ACC112 (cell line): ENCODE results near the gene TP53AIP1.

ENCODE experiments used
- H2AFZ ChIP-seq: fragments of 200-600 bp; sonication (generic); one replicate; pipeline ENCODE4 v1.6.0; 2017; ENCODE audit warnings: antibody characterized with exemption, low read length; ENCODE audit not compliant: unreplicated experiment
- H3K27ac ChIP-seq: fragments of 200-600 bp; sonication (generic); 2 replicates; pipeline ENCODE4 v1.5.1; 2014; ENCODE audit warnings: low read depth, mild to moderate bottlenecking, antibody characterized with exemption, low read length, moderate library complexity
- H3K27me3 ChIP-seq: fragments of 200-600 bp; sonication (generic); 2 replicates; pipeline ENCODE4 v1.6.1; 2014; ENCODE audit warnings: mild to moderate bottlenecking, antibody characterized with exemption, low read length, moderate library complexity, mixed read lengths; ENCODE audit not compliant: insufficient read depth
- H3K36me3 ChIP-seq: fragments of 200-600 bp; sonication (generic); 2 replicates; pipeline ENCODE4 v1.6.1; 2016; ENCODE audit warnings: mild to moderate bottlenecking, antibody characterized with exemption, low read length, moderate library complexity, mixed read lengths; ENCODE audit not compliant: insufficient read depth
- H3K4me1 ChIP-seq: fragments of 200-600 bp; sonication (generic); one replicate; pipeline ENCODE4 v1.6.1; 2016; ENCODE audit warnings: low read length, mixed read lengths; ENCODE audit not compliant: insufficient read depth, unreplicated experiment, control insufficient read depth
- H3K4me3 ChIP-seq: fragments of 200-600 bp; sonication (generic); 2 replicates; pipeline ENCODE4 v1.5.1; 2014; ENCODE audit warnings: mild to moderate bottlenecking, low read depth, low read length
- H3K79me2 ChIP-seq: fragments of 200-600 bp; sonication (generic); one replicate; pipeline ENCODE4 v1.6.0; 2016; ENCODE audit warnings: low read length; ENCODE audit not compliant: control insufficient read depth, unreplicated experiment, insufficient read depth

Gene TP53AIP1

GRCh38 chr11:128934926-128935325 is 7.7 kb downstream of the TP53AIP1 start:
- Histone ChIP-seq H3K36me3 (no peaks in the 10 kb centered on the region), H3K27me3 (peaks cover 13% of the 10 kb centered on the region; the same call in 1 of the 2 replicates), H3K79me2 (no peaks in the 10 kb centered on the region), H3K27ac (no peak overlapping the region), H2AFZ (no peak overlapping the region), H3K4me3 (no peak overlapping the region), H3K4me1 (no peaks in the 10 kb centered on the region)

- no peak overlapping the region for H2AFZ ChIP-seq
- no peak overlapping the region for H3K4me3 ChIP-seq
- H3K79me2 ChIP-seq, result no peaks in the 10 kb centered on the region
- no peaks in the 10 kb centered on the region for H3K4me1 ChIP-seq
- no peaks in the 10 kb centered on the region for H3K36me3 ChIP-seq
- H3K27ac ChIP-seq, result no peak overlapping the region
- H3K27me3 ChIP-seq, result peaks cover 8% of the 10 kb centered on the region; the same call in 1 of the 2 replicates
These were observed 8.3 kb downstream of the TP53AIP1 start for GRCh38 chr11:128934351-128934750.

- H3K27ac ChIP-seq, result no peak overlapping the region
- no peak overlapping the region for H2AFZ ChIP-seq
- no peaks in the 10 kb centered on the region for H3K79me2 ChIP-seq
- H3K4me3 ChIP-seq, result no peak overlapping the region
- H3K36me3 ChIP-seq, result no peaks in the 10 kb centered on the region
- H3K27me3 ChIP-seq, result peaks cover 5% of the 10 kb centered on the region; the same call in 1 of the 2 replicates
- H3K4me1 ChIP-seq, result no peaks in the 10 kb centered on the region
These were observed 9.0 kb downstream of the TP53AIP1 start for GRCh38 chr11:128933481-128934178.

- no peak overlapping the region for H3K4me3 ChIP-seq
- H3K79me2 ChIP-seq, result no peaks in the 10 kb centered on the region
- H2AFZ ChIP-seq, result no peak overlapping the region
- H3K4me1 ChIP-seq, result no peaks in the 10 kb centered on the region
- H3K36me3 ChIP-seq, result no peaks in the 10 kb centered on the region
- no peak overlapping the region for H3K27ac ChIP-seq
- peaks cover 5% of the 10 kb centered on the region; the same call in 1 of the 2 replicates for H3K27me3 ChIP-seq
These were observed 11.0 kb downstream of the TP53AIP1 start for GRCh38 chr11:128931668-128932067.

- Histone ChIP-seq H3K36me3 (no peaks in the 10 kb centered on the region), H2AFZ (no peak overlapping the region), H3K27me3 (peaks cover 5% of the 10 kb centered on the region; the same call in 1 of the 2 replicates), H3K27ac (no peak overlapping the region), H3K79me2 (no peaks in the 10 kb centered on the region), H3K4me1 (no peaks in the 10 kb centered on the region), H3K4me3 (no peak overlapping the region)
These were observed 11.6 kb downstream of the TP53AIP1 start for GRCh38 chr11:128931066-128931465.

- H3K4me3 ChIP-seq, result no peak overlapping the region
- H3K27ac ChIP-seq, result no peak overlapping the region
- no peaks in the 10 kb centered on the region for H3K79me2 ChIP-seq
- no peak overlapping the region for H2AFZ ChIP-seq
- H3K36me3 ChIP-seq, result no peaks in the 10 kb centered on the region
- H3K27me3 ChIP-seq, result peaks cover 5% of the 10 kb centered on the region; the same call in 1 of the 2 replicates
- H3K4me1 ChIP-seq, result no peaks in the 10 kb centered on the region
These were observed 12.7 kb downstream of the TP53AIP1 start for GRCh38 chr11:128929991-128930390.

- H3K36me3 ChIP-seq, result no peaks in the 10 kb centered on the region
- H2AFZ ChIP-seq, result no peak overlapping the region
- H3K4me1 ChIP-seq, result no peaks in the 10 kb centered on the region
- peaks cover 5% of the 10 kb centered on the region; the same call in 1 of the 2 replicates for H3K27me3 ChIP-seq
- H3K4me3 ChIP-seq, result no peak overlapping the region
- H3K27ac ChIP-seq, result no peak overlapping the region
- no peaks in the 10 kb centered on the region for H3K79me2 ChIP-seq
These were observed 13.2 kb downstream of the TP53AIP1 start for GRCh38 chr11:128929468-128929867.

- Histone ChIP-seq H3K79me2 (no peaks in the 10 kb centered on the region), H3K4me3 (no peak overlapping the region), H3K27ac (no peak overlapping the region), H3K4me1 (no peaks in the 10 kb centered on the region), H3K27me3 (peaks cover 7% of the 10 kb centered on the region), H2AFZ (no peak overlapping the region), H3K36me3 (no peaks in the 10 kb centered on the region)
These were observed 14.3 kb downstream of the TP53AIP1 start for GRCh38 chr11:128928400-128928799.

- Histone ChIP-seq H2AFZ (no peak overlapping the region), H3K36me3 (no peaks in the 10 kb centered on the region), H3K79me2 (no peaks in the 10 kb centered on the region), H3K4me1 (no peaks in the 10 kb centered on the region), H3K27me3 (peaks cover 8% of the 10 kb centered on the region; the same call in 1 of the 2 replicates), H3K27ac (no peak overlapping the region), H3K4me3 (no peak overlapping the region)
These were observed 14.9 kb downstream of the TP53AIP1 start for GRCh38 chr11:128927683-128928336.

- Histone ChIP-seq H2AFZ (no peak overlapping the region), H3K79me2 (no peaks in the 10 kb centered on the region), H3K27ac (no peak overlapping the region), H3K36me3 (no peaks in the 10 kb centered on the region), H3K4me3 (no peak overlapping the region), H3K4me1 (no peaks in the 10 kb centered on the region), H3K27me3 (peaks cover 8% of the 10 kb centered on the region; the same call in 1 of the 2 replicates)
These were observed 15.6 kb downstream of the TP53AIP1 start for GRCh38 chr11:128927108-128927461.
